HepG2 (cell line): ENCODE results near the gene SH3GL1. TPM values are rescaled to one million over a fixed set of nuclear protein-coding genes. Genes with fewer than 3 reads are reported as not detected.

Experiments used
- ATAD3A ChIP-seq: sonication (generic); formaldehyde crosslinking; IDR thresholded peaks from 2 replicates; pipeline ENCODE4 v1.4.0; 2020; ENCODE audit warnings: missing genetic modification reagents
- ATF3 ChIP-seq: sonication (generic); formaldehyde crosslinking; IDR thresholded peaks from 2 replicates; pipeline ENCODE4 v1.4.0; 2020; ENCODE audit warnings: missing genetic modification reagents
- BORCS8-MEF2B ChIP-seq: sonication (generic); formaldehyde crosslinking; IDR thresholded peaks from 2 replicates; pipeline ENCODE4 v1.8.0; 2022; ENCODE audit warnings: mild to moderate bottlenecking, missing genetic modification reagents
- FOXJ3 ChIP-seq: sonication (generic); formaldehyde crosslinking; IDR thresholded peaks from 2 replicates; pipeline ENCODE4 v1.4.0; 2020; ENCODE audit warnings: missing genetic modification reagents, mild to moderate bottlenecking, borderline replicate concordance
- GFI1 ChIP-seq: sonication (generic); formaldehyde crosslinking; IDR thresholded peaks from 2 replicates; pipeline ENCODE4 v1.5.0; 2020; ENCODE audit warnings: missing genetic modification reagents, mild to moderate bottlenecking, borderline replicate concordance
- GLI4 ChIP-seq: sonication (generic); formaldehyde crosslinking; IDR thresholded peaks from 2 replicates; pipeline ENCODE4 v1.5.1; 2020; ENCODE audit warnings: missing genetic modification reagents, mild to moderate bottlenecking, moderate library complexity, borderline replicate concordance
- HDAC6 ChIP-seq: fragments of 200-600 bp; sonication (generic); IDR thresholded peaks from 2 replicates; pipeline ENCODE4 v1.7.0; 2017; ENCODE audit warnings: mild to moderate bottlenecking, antibody characterized with exemption, low read length, low read depth
- KLF12 ChIP-seq: sonication (generic); formaldehyde crosslinking; IDR thresholded peaks from 2 replicates; pipeline ENCODE4 v1.4.0; 2020; ENCODE audit warnings: missing genetic modification reagents, borderline replicate concordance
- MAX ChIP-seq: IDR thresholded peaks from 2 replicates; pipeline ENCODE4 v1.6.1; 2012; ENCODE audit warnings: inconsistent platforms
- PTBP1 ChIP-seq: fragments of 200-400 bp; formaldehyde crosslinking; IDR thresholded peaks from 2 replicates; pipeline ENCODE4 v1.6.1; 2018; ENCODE audit warnings: low read length, low read depth; ENCODE audit not compliant: poor library complexity, severe bottlenecking
- SETDB1 ChIP-seq: sonication (generic); formaldehyde crosslinking; IDR thresholded peaks from 2 replicates; pipeline ENCODE4 v1.5.1; 2020; ENCODE audit warnings: missing genetic modification reagents, mild to moderate bottlenecking, borderline replicate concordance
- TSC22D2 ChIP-seq: sonication (generic); formaldehyde crosslinking; IDR thresholded peaks from 2 replicates; pipeline ENCODE4 v1.5.1; 2020; ENCODE audit warnings: missing genetic modification reagents, mild to moderate bottlenecking, borderline replicate concordance
- ZBTB10 ChIP-seq: sonication (generic); formaldehyde crosslinking; IDR thresholded peaks from 2 replicates; pipeline ENCODE4 v1.4.0; 2020; ENCODE audit warnings: missing genetic modification reagents, borderline replicate concordance
- ZFP91 ChIP-seq: sonication (generic); formaldehyde crosslinking; IDR thresholded peaks from 2 replicates; pipeline ENCODE4 v1.9.0; 2022; ENCODE audit warnings: missing genetic modification reagents, mild to moderate bottlenecking, borderline replicate concordance
- ZNF776 ChIP-seq: sonication (generic); formaldehyde crosslinking; IDR thresholded peaks from 2 replicates; pipeline ENCODE4 v1.4.0; 2020; ENCODE audit warnings: mild to moderate bottlenecking, missing genetic modification reagents
- ZNF792 ChIP-seq: IDR thresholded peaks from 2 replicates; pipeline ENCODE4 v1.6.1; 2016
- polyA plus RNA-seq, 8 experiments: library from polyadenylated mRNA; depleted of rRNA in 3 of 8; stranded (reverse) in 7 of 8; unstranded in 1 of 8; fragments of >200 nt; fragmentation: Illumina TruSeq in 4 of 8; extraction: Trizol in 4 of 8; gene quantifications; 2 replicates each; pipeline versions ENCODE4 v1.2.1 to v1.2.3, GENCODE V29; 2011 to 2016; ENCODE audit warnings: low read depth in 4 of 8, missing spikeins in 1 of 8, mixed read lengths in 1 of 8; ENCODE audit not compliant: insufficient read depth in 1 of 8
- total RNA-seq, 5 experiments: library from RNA; depleted of rRNA; stranded (reverse); fragments of >200 nt; fragmentation: Illumina TruSeq; extraction: Trizol; gene quantifications; 2 replicates each; pipeline ENCODE4 v1.2.3, GENCODE V29; 2016; ENCODE audit warnings: low read depth in 1 of 5
- TF ChIP-seq, protein P1 (sequence below): sonication (generic); formaldehyde crosslinking; IDR thresholded peaks from 2 replicates; pipeline ENCODE4 v1.4.0; 2020; ENCODE audit warnings: missing genetic modification reagents
- TF ChIP-seq, protein P2 (sequence below): sonication (generic); formaldehyde crosslinking; IDR thresholded peaks from 2 replicates; pipeline ENCODE4 v1.5.1; 2020; ENCODE audit warnings: missing genetic modification reagents, mild to moderate bottlenecking, borderline replicate concordance
- TF ChIP-seq, protein P3 (sequence below): sonication (generic); formaldehyde crosslinking; IDR thresholded peaks from 2 replicates; pipeline ENCODE4 v1.4.0; 2020; ENCODE audit warnings: missing genetic modification reagents

SH3GL1 gene
- total and polyA plus RNA-seq, 2 of the 13 experiments (the other 11 are each of a cell fraction or from before 2014, with no cell fraction given): 33.0 to 45.1 TPM

GRCh38 chr19:4390567-4391305, 9.6 kb downstream of the SH3GL1 start (continued):
- TF ChIP-seq, protein P1, sequence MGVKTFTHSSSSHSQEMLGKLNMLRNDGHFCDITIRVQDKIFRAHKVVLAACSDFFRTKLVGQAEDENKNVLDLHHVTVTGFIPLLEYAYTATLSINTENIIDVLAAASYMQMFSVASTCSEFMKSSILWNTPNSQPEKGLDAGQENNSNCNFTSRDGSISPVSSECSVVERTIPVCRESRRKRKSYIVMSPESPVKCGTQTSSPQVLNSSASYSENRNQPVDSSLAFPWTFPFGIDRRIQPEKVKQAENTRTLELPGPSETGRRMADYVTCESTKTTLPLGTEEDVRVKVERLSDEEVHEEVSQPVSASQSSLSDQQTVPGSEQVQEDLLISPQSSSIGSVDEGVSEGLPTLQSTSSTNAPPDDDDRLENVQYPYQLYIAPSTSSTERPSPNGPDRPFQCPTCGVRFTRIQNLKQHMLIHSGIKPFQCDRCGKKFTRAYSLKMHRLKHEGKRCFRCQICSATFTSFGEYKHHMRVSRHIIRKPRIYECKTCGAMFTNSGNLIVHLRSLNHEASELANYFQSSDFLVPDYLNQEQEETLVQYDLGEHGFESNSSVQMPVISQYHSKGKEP: no peak
- TF ChIP-seq ZBTB10 (CRISPR knock-in tag) (no peak), SETDB1 (CRISPR knock-in tag) (no peak), FOXJ3 (CRISPR knock-in tag) (peak; percentile 73), KLF12 (CRISPR knock-in tag) (peak; percentile 49; the same call in 1 of the 2 replicates), ATF3 (0 out of 2 replicates have a peak, but pooled peaks have one; percentile 26), MAX (peak; percentile 85), ZFP91 (0 out of 2 replicates have a peak, but pooled peaks have one; percentile 21), HDAC6 (no peak), BORCS8-MEF2B (CRISPR knock-in tag) (peak; percentile 54), GFI1 (CRISPR knock-in tag) (peak; percentile 90), ZNF792 (CRISPR knock-in tag) (peak; percentile 52; the same call in 1 of the 2 replicates), TSC22D2 (CRISPR knock-in tag) (no peak), PTBP1 (no peak), ATAD3A (no peak), GLI4 (CRISPR knock-in tag) (no peak), ZNF776 (CRISPR knock-in tag) (no peak)
- TF ChIP-seq, protein P2, sequence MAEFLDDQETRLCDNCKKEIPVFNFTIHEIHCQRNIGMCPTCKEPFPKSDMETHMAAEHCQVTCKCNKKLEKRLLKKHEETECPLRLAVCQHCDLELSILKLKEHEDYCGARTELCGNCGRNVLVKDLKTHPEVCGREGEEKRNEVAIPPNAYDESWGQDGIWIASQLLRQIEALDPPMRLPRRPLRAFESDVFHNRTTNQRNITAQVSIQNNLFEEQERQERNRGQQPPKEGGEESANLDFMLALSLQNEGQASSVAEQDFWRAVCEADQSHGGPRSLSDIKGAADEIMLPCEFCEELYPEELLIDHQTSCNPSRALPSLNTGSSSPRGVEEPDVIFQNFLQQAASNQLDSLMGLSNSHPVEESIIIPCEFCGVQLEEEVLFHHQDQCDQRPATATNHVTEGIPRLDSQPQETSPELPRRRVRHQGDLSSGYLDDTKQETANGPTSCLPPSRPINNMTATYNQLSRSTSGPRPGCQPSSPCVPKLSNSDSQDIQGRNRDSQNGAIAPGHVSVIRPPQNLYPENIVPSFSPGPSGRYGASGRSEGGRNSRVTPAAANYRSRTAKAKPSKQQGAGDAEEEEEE: no peak
- TF ChIP-seq, protein P3, sequence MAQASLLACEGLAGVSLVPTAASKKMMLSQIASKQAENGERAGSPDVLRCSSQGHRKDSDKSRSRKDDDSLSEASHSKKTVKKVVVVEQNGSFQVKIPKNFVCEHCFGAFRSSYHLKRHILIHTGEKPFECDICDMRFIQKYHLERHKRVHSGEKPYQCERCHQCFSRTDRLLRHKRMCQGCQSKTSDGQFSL (CRISPR knock-in tag): 0 out of 2 replicates have a peak, but pooled peaks have one; percentile 39
